Measurements from ENCODE around the gene RHOU. TPM values are rescaled to one million over a fixed set of nuclear protein-coding genes. Genes with fewer than 3 reads are reported as not detected.

The RHOU gene
- total and polyA plus RNA-seq, 2 of the 13 experiments (the other 11 are each of a cell fraction or from before 2014, with no cell fraction given) = 11.9 to 18.5 TPM

GRCh38 chr1:228745497-228745896, 10.2 kb downstream of the RHOU start:
- TF ChIP-seq ZNF572 (CRISPR knock-in tag; IDR thresholded peaks at IDR 0.05) (no peak), ZNF335 (CRISPR knock-in tag; IDR thresholded peaks at IDR 0.05) (no peak), KDM3A (CRISPR knock-in tag; IDR thresholded peaks at IDR 0.05; ENCODE audit: low read depth) (no peak), ZBTB3 (CRISPR knock-in tag; IDR thresholded peaks at IDR 0.05; ENCODE audit: borderline replicate concordance, low read depth) (no peak), CBX2 (IDR thresholded peaks at IDR 0.05; ENCODE audit: low read depth, low read length) (no peak), CBX2 (CRISPR knock-in tag; IDR thresholded peaks at IDR 0.05; ENCODE audit: low read depth) (no peak)
- TF ChIP-seq, protein P1, sequence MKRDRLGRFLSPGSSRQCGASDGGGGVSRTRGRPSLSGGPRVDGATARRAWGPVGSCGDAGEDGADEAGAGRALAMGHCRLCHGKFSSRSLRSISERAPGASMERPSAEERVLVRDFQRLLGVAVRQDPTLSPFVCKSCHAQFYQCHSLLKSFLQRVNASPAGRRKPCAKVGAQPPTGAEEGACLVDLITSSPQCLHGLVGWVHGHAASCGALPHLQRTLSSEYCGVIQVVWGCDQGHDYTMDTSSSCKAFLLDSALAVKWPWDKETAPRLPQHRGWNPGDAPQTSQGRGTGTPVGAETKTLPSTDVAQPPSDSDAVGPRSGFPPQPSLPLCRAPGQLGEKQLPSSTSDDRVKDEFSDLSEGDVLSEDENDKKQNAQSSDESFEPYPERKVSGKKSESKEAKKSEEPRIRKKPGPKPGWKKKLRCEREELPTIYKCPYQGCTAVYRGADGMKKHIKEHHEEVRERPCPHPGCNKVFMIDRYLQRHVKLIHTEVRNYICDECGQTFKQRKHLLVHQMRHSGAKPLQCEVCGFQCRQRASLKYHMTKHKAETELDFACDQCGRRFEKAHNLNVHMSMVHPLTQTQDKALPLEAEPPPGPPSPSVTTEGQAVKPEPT (CRISPR knock-in tag; IDR thresholded peaks at IDR 0.05; ENCODE audit: low read depth) = no peak
- Histone ChIP-seq H3K9me3 (ENCODE audit: low read length) (no peaks in the 10 kb centered on the region), H3K36me3 (replicated peaks in 1 of 2; ENCODE audit: control insufficient read depth in 1 of 2, insufficient read depth in 2 of 2, low read length in 2 of 2) (peaks cover 17 to 38% of the 10 kb centered on the region in 2 experiments), H3K4me1 (ENCODE audit: insufficient read depth, low read length) (peaks cover 8% of the 10 kb centered on the region; the same call in 1 of the 2 replicates), H2AFZ (ENCODE audit: low read length) (no peak overlapping the region), H3K9ac (ENCODE audit: insufficient read depth, low read depth, low read length) (no peak overlapping the region), H3K27ac (ENCODE audit: extremely low read length, insufficient read depth, low read length) (no peak overlapping the region), H3K4me2 (ENCODE audit: low read depth, low read length) (no peak overlapping the region), H3K27me3 (ENCODE audit: control insufficient read depth in 1 of 2, insufficient read depth in 2 of 2, low read length in 2 of 2) (no peaks in the 10 kb centered on the region), H3K4me3 (replicated peaks in 1 of 3; ENCODE audit: insufficient read depth in 1 of 3, low read depth in 2 of 3, low read length in 3 of 3) (no peak overlapping the region), H4K20me1 (ENCODE audit: insufficient read depth, low read length) (no peaks in the 10 kb centered on the region), H3K79me2 (ENCODE audit: insufficient read depth, low read length) (peaks cover 3% of the 10 kb centered on the region)
- no TSS peak for BruUV-seq (replicated peaks)
- ATAC-seq (no peak), FAIRE-seq (no peak), DNase-seq (ENCODE audit: low spot score) (no peak)
- intact Hi-C loops (cut with micrococcal nuclease; ENCODE audit: unreplicated experiment) (no loop called here), in situ Hi-C loops (cut with HindIII; ENCODE audit: extremely low pct_ligation_motif_present, low pct_unique_long_range_greater_than_20kb) (no loop called here)
- ChIA-PET CTCF (ENCODE audit: low intra/inter-chr PET ratio, low total read pairs) (no interaction called here), POLR2A (no interaction called here)
- 98% methylated on average over 4 of the region's 4 CpGs for WGBS (ENCODE audit: low lambda C conversion rate)

Measured in HepG2 (cell line).